Astrocyte (in vitro differentiated cells and primary cell): ENCODE measurements around the gene AQP12B. TPM values are rescaled to one million over a fixed set of nuclear protein-coding genes. Genes with fewer than 3 reads are reported as not detected.

Source experiments
- DNase-seq: peaks from one replicate; pipeline ENCODE4 v3.0.0-alpha.2; 2010; ENCODE audit warnings: low read depth
- FAIRE-seq: peaks from 2 replicates; lab custom pipeline; 2011; peaks lifted over from hg19 to GRCh38; lab: Jason Lieb, UNC
- H2AFZ ChIP-seq: 2 replicates; pipeline ENCODE4 v1.6.0; 2012; ENCODE audit warnings: low read depth, low read length, inconsistent platforms
- H3K27ac ChIP-seq: 2 replicates; pipeline ENCODE4 v1.5.1; 2011; ENCODE audit warnings: low read depth, low read length, inconsistent platforms
- H3K27me3 ChIP-seq: 2 replicates; pipeline ENCODE4 v1.6.0; 2011; ENCODE audit warnings: low read length, inconsistent platforms; ENCODE audit not compliant: insufficient read depth
- H3K36me3 ChIP-seq: 2 replicates; pipeline ENCODE4 v1.5.1; 2011; ENCODE audit warnings: low read length, inconsistent platforms; ENCODE audit not compliant: insufficient read depth
- H3K4me1 ChIP-seq: 2 replicates; pipeline ENCODE4 v1.5.1; 2011; ENCODE audit warnings: low read length, inconsistent platforms; ENCODE audit not compliant: insufficient read depth
- H3K4me2 ChIP-seq: 2 replicates; pipeline ENCODE4 v1.6.0; 2012; ENCODE audit warnings: low read length, inconsistent platforms
- H3K4me3 ChIP-seq: 2 replicates; pipeline ENCODE4 v1.5.1; 2011; ENCODE audit warnings: low read depth, mild to moderate bottlenecking, low read length, inconsistent platforms; ENCODE audit not compliant: insufficient read depth
- H3K79me2 ChIP-seq: 2 replicates; pipeline ENCODE4 v1.6.0; 2012; ENCODE audit warnings: mild to moderate bottlenecking, low read length, inconsistent platforms; ENCODE audit not compliant: insufficient read depth
- H3K9ac ChIP-seq: 2 replicates; pipeline ENCODE4 v1.6.0; 2012; ENCODE audit warnings: mild to moderate bottlenecking, low read length, inconsistent platforms
- H3K9me3 ChIP-seq: 2 replicates; pipeline ENCODE4 v1.5.1; 2012; ENCODE audit warnings: low read depth, mild to moderate bottlenecking, low read length, inconsistent platforms; ENCODE audit not compliant: insufficient read depth
- H4K20me1 ChIP-seq: 2 replicates; pipeline ENCODE4 v1.6.0; 2012; ENCODE audit warnings: low read length, inconsistent platforms; ENCODE audit not compliant: insufficient read depth
- H3K27ac Mint-ChIP-seq: one replicate; pipeline ENCODE4 v1.8.0; 2021; ENCODE audit warnings: mild to moderate bottlenecking, mixed read lengths; ENCODE audit not compliant: unreplicated experiment
- H3K27me3 Mint-ChIP-seq: one replicate; pipeline ENCODE4 v1.8.0; 2021; ENCODE audit warnings: low read depth, mixed read lengths; ENCODE audit not compliant: unreplicated experiment
- H3K36me3 Mint-ChIP-seq: one replicate; pipeline ENCODE4 v1.8.0; 2021; ENCODE audit warnings: low read depth, mixed read lengths; ENCODE audit not compliant: unreplicated experiment
- H3K4me1 Mint-ChIP-seq: one replicate; pipeline ENCODE4 v1.8.0; 2021; ENCODE audit warnings: low read depth, mixed read lengths; ENCODE audit not compliant: unreplicated experiment
- H3K4me3 Mint-ChIP-seq: one replicate; pipeline ENCODE4 v1.8.0; 2021; ENCODE audit warnings: mild to moderate bottlenecking, moderate library complexity, mixed read lengths; ENCODE audit not compliant: unreplicated experiment
- H3K9me3 Mint-ChIP-seq: one replicate; pipeline ENCODE4 v1.8.0; 2021; ENCODE audit warnings: mild to moderate bottlenecking, mixed read lengths; ENCODE audit not compliant: unreplicated experiment
- EZH2 ChIP-seq: IDR thresholded peaks from 2 replicates; pipeline ENCODE4 v1.6.1; 2012; ENCODE audit warnings: mild to moderate bottlenecking, low read length, inconsistent platforms; ENCODE audit not compliant: insufficient read depth
- total RNA-seq: library from RNA; stranded (reverse); gene quantifications from 2 replicates; pipeline ENCODE4 v1.2.1, GENCODE V29; 2021
- TF ChIP-seq, protein P1 (sequence below): IDR thresholded peaks from 2 replicates; pipeline ENCODE4 v1.5.1; 2011; ENCODE audit warnings: low read depth, mild to moderate bottlenecking, inconsistent platforms, low read length, moderate library complexity; ENCODE audit not compliant: insufficient read depth

Gene AQP12B
- total RNA-seq, 1 donor from 2014 or later, result not detected

DNA sequence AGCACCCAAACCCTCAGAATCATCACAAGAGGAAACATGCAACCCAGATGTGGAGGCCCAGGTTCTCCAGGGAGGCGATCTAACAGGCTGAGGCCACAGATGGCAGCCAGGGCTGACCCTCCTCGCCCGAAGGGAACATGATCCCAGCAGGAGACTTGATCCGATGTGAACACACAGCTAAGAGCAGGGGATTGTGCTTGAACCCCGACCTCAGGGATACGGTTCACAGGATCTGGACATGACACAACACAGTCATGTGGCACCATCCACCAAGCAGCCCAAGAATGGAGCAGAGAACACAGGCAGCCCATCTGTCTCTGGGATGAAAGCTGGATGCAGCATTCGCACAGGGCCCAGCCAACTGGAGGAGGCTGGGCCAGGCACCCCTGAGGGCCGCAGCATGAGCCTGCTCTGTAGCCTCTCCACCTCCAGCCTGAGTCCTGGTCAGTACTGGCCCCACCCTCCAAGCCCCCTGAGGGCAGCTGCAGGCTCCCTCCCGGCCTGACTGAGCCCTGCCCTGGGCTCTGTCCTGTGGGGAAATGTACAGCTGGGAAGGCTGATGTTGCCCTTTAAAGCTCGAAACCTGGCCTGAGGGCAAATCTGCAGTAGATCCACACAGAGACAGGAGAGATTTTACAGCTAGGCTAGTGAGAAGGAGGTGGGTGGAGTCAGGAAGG lies 48.0 kb upstream of the AQP12B start:
- Histone ChIP-seq H3K4me3 (no peak overlapping the region), H3K27me3 (peaks cover 2% of the 10 kb centered on the region), H3K4me1 (no peaks in the 10 kb centered on the region), H3K9me3 (no peaks in the 10 kb centered on the region), H3K36me3 (no peaks in the 10 kb centered on the region), H4K20me1 (no peaks in the 10 kb centered on the region), H3K79me2 (no peaks in the 10 kb centered on the region), H3K4me2 (no peak overlapping the region), H3K27ac (no peak overlapping the region), H3K9ac (no peak overlapping the region), H2AFZ (no peak overlapping the region)
- Mint-ChIP-seq H3K4me1 (peaks cover 1% of the 10 kb centered on the region), H3K36me3 (no peaks in the 10 kb centered on the region), H3K4me3 (no peak overlapping the region), H3K9me3 (peaks cover 3% of the 10 kb centered on the region), H3K27me3 (peaks cover 32% of the 10 kb centered on the region), H3K27ac (no peak overlapping the region)
- FAIRE-seq, result no peak
- no peak for DNase-seq
- TF ChIP-seq, protein P1, sequence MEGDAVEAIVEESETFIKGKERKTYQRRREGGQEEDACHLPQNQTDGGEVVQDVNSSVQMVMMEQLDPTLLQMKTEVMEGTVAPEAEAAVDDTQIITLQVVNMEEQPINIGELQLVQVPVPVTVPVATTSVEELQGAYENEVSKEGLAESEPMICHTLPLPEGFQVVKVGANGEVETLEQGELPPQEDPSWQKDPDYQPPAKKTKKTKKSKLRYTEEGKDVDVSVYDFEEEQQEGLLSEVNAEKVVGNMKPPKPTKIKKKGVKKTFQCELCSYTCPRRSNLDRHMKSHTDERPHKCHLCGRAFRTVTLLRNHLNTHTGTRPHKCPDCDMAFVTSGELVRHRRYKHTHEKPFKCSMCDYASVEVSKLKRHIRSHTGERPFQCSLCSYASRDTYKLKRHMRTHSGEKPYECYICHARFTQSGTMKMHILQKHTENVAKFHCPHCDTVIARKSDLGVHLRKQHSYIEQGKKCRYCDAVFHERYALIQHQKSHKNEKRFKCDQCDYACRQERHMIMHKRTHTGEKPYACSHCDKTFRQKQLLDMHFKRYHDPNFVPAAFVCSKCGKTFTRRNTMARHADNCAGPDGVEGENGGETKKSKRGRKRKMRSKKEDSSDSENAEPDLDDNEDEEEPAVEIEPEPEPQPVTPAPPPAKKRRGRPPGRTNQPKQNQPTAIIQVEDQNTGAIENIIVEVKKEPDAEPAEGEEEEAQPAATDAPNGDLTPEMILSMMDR, result no peak
- no peak for TF ChIP-seq EZH2

DNA sequence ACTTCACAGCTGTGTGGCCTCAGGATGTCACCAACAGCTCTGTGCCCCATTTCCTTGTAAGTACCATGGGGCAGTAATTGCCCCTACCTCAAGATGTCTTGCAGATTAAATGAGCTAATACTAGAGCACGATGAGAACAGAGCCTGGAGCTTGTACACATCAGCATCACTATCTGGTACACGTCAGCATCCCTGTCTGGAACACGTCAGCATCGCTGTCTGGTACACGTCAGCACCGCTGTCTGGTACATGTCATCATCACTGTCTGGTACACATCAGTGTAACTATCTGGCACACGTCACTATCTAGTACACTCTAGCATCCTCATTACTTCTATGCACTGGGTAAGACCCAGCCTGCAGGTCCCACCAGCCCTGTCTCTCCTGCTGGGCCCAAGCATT lies 46.1 kb upstream of the AQP12B start:
- FAIRE-seq, result no peak
- H3K9me3 Mint-ChIP-seq, result peaks cover 3% of the 10 kb centered on the region

DNA sequence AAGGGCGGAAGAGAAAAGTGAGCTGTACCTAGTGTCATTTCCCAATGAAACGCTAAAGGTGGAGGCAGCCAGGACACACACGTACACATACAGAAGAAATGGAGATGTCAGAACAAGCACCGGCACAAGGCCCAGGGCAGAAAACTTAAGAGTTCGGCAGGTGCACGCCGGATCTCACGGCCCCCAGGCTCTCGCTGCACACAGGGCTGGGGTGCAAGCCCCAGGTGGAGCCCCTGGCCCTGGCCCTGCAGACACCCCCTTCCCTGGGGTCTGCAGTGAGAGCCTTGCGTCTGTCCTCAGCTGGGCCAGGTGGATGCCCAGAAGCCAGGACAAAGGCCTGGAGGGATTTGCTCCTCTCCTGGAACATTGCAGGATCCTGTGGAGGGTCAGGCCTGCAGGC lies 45.7 kb upstream of the AQP12B start:
- H3K27ac ChIP-seq, result no peak overlapping the region
- no peak overlapping the region for H2AFZ ChIP-seq
- TF ChIP-seq, protein P1, result no peak
- TF ChIP-seq EZH2, result no peak
- no peak overlapping the region for H3K4me3 ChIP-seq
- no peaks in the 10 kb centered on the region for H3K4me1 ChIP-seq
- H3K27me3 Mint-ChIP-seq, result peaks cover 26% of the 10 kb centered on the region
- H3K9me3 ChIP-seq, result no peaks in the 10 kb centered on the region
- H3K4me2 ChIP-seq, result no peak overlapping the region
- no peak overlapping the region for H3K4me3 Mint-ChIP-seq
- H3K27ac Mint-ChIP-seq, result no peak overlapping the region
- no peak overlapping the region for H3K9ac ChIP-seq
- no peaks in the 10 kb centered on the region for H4K20me1 ChIP-seq
- peaks cover 3% of the 10 kb centered on the region for H3K9me3 Mint-ChIP-seq
- no peak for FAIRE-seq
- H3K36me3 ChIP-seq, result no peaks in the 10 kb centered on the region
- DNase-seq, result no peak
- peaks cover 1% of the 10 kb centered on the region for H3K4me1 Mint-ChIP-seq
- H3K27me3 ChIP-seq, result peaks cover 2% of the 10 kb centered on the region
- H3K79me2 ChIP-seq, result no peaks in the 10 kb centered on the region
- H3K36me3 Mint-ChIP-seq, result no peaks in the 10 kb centered on the region

More for the DNA sequence above, 46.1 kb upstream of the AQP12B start:
- H3K4me3 ChIP-seq, result no peak overlapping the region
- H3K4me1 ChIP-seq, result no peaks in the 10 kb centered on the region
- DNase-seq, result no peak
- Mint-ChIP-seq H3K4me1 (peaks cover 1% of the 10 kb centered on the region), H3K4me3 (no peak overlapping the region), H3K36me3 (no peaks in the 10 kb centered on the region), H3K27ac (peak overlapping the region; percentile 50), H3K27me3 (peaks cover 29% of the 10 kb centered on the region)
- H3K4me2 ChIP-seq, result no peak overlapping the region
- no peak overlapping the region for H3K9ac ChIP-seq
- H3K79me2 ChIP-seq, result no peaks in the 10 kb centered on the region
- no peak overlapping the region for H3K27ac ChIP-seq
- H3K9me3 ChIP-seq, result no peaks in the 10 kb centered on the region
- no peaks in the 10 kb centered on the region for H3K36me3 ChIP-seq
- no peaks in the 10 kb centered on the region for H4K20me1 ChIP-seq
- H3K27me3 ChIP-seq, result peaks cover 2% of the 10 kb centered on the region
- TF ChIP-seq EZH2, result no peak
- TF ChIP-seq, protein P1, result no peak
- no peak overlapping the region for H2AFZ ChIP-seq
